WERI-Rb-1 (cell line): ENCODE data around the gene SHISAL1.
"Not testable (repeated sequence)": the region's sequence is repeated elsewhere in the genome, so short reads cannot be mapped to it uniquely, and the experiment has no call there.

Source experiments
- DNase-seq: peaks from one replicate; pipeline ENCODE4 v3.0.0-alpha.2; 2020
- H3K27ac ChIP-seq: fragments of 250-450 bp; sonication (Bioruptor Pico); 2 replicates; pipeline ENCODE4 v1.5.1; 2020; ENCODE audit warnings: mild to moderate bottlenecking, moderate library complexity
- H3K27me3 ChIP-seq: fragments of 250-450 bp; sonication (Bioruptor Pico); 2 replicates; pipeline ENCODE4 v1.5.1; 2021; ENCODE audit warnings: mild to moderate bottlenecking, low read depth, moderate library complexity; ENCODE audit not compliant: insufficient read depth, severe bottlenecking
- H3K36me3 ChIP-seq: fragments of 250-450 bp; sonication (Bioruptor Pico); 2 replicates; pipeline ENCODE4 v1.5.1; 2020; ENCODE audit warnings: mild to moderate bottlenecking, moderate library complexity
- H3K4me3 ChIP-seq: 2 replicates; pipeline ENCODE4 v1.5.1; 2011; ENCODE audit warnings: low read depth, mild to moderate bottlenecking, control low read depth, low read length
- H3K9me3 ChIP-seq: fragments of 250-450 bp; sonication (Bioruptor Pico); 2 replicates; pipeline ENCODE4 v1.5.1; 2021; ENCODE audit warnings: mild to moderate bottlenecking, moderate library complexity; ENCODE audit not compliant: severe bottlenecking
- CTCF ChIP-seq: IDR thresholded peaks from 2 replicates; pipeline ENCODE4 v1.5.1; 2011; ENCODE audit warnings: low read depth, mild to moderate bottlenecking, control low read depth, inconsistent platforms, low read length

The SHISAL1 gene

GRCh38 chr22:44305888-44306287 lies 6.9 kb downstream of the SHISAL1 start:
- TF ChIP-seq CTCF: no peak
- Histone ChIP-seq H3K27ac (no peak overlapping the region; the same call in 1 of the 2 replicates), H3K4me3 (no peak overlapping the region), H3K9me3 (no peaks in the 10 kb centered on the region), H3K36me3 (no peaks in the 10 kb centered on the region), H3K27me3 (no peaks in the 10 kb centered on the region)
- DNase-seq: no peak

- Histone ChIP-seq H3K27me3 (no peaks in the 10 kb centered on the region), H3K36me3 (no peaks in the 10 kb centered on the region), H3K27ac (no peak overlapping the region; the same call in 1 of the 2 replicates), H3K9me3 (no peaks in the 10 kb centered on the region), H3K4me3 (no peak overlapping the region)
- TF ChIP-seq CTCF: no peak
- DNase-seq: no peak
Observed at GRCh38 chr22:44305455-44305854, 7.3 kb downstream of the SHISAL1 start.

- no peak for DNase-seq
- Histone ChIP-seq H3K36me3 (no peaks in the 10 kb centered on the region), H3K4me3 (no peak overlapping the region), H3K27ac (no peak overlapping the region), H3K27me3 (no peaks in the 10 kb centered on the region), H3K9me3 (no peaks in the 10 kb centered on the region)
- TF ChIP-seq CTCF: no peak
Observed at GRCh38 chr22:44304911-44305310, 7.8 kb downstream of the SHISAL1 start.

GRCh38 chr22:44304354-44304753 lies 8.4 kb downstream of the SHISAL1 start:
- TF ChIP-seq CTCF: no peak
- Histone ChIP-seq H3K27me3 (no peaks in the 10 kb centered on the region), H3K4me3 (no peak overlapping the region), H3K36me3 (no peaks in the 10 kb centered on the region), H3K9me3 (no peaks in the 10 kb centered on the region), H3K27ac (peak overlapping the region; percentile 58)
- DNase-seq: peak; percentile 96

GRCh38 chr22:44302363-44302762 lies 10.4 kb downstream of the SHISAL1 start:
- H3K9me3 ChIP-seq, H3K36me3 ChIP-seq, H3K27me3 ChIP-seq, DNase-seq, H3K27ac ChIP-seq, H3K4me3 ChIP-seq: not testable (repeated sequence)

- no peaks in the 10 kb centered on the region for H3K27me3 ChIP-seq
- no peak overlapping the region for H3K27ac ChIP-seq
- no peaks in the 10 kb centered on the region for H3K36me3 ChIP-seq
- no peak for DNase-seq
- no peak overlapping the region for H3K4me3 ChIP-seq
- no peak for TF ChIP-seq CTCF
- no peaks in the 10 kb centered on the region for H3K9me3 ChIP-seq
Observed at GRCh38 chr22:44301039-44301438, 11.7 kb downstream of the SHISAL1 start.
